Activated naive CD8-positive, alpha-beta T cell treated with anti-CD3 and anti-CD28 coated beads for 36 hours (primary cell): Measurements from ENCODE around the gene ADAMTS6. TPM values are rescaled to one million over a fixed set of nuclear protein-coding genes. Genes with fewer than 3 reads are reported as not detected.

Source experiments
- DNase-seq: peaks from one replicate; pipeline ENCODE4 v3.0.0; 2021
- H3K27ac Mint-ChIP-seq: one replicate; pipeline ENCODE4 v1.8.0; 2022; ENCODE audit warnings: mild to moderate bottlenecking, moderate library complexity, mixed read lengths
- H3K27me3 Mint-ChIP-seq: one replicate; pipeline ENCODE4 v1.8.0; 2022; ENCODE audit warnings: mild to moderate bottlenecking, mixed read lengths
- H3K36me3 Mint-ChIP-seq: one replicate; pipeline ENCODE4 v1.8.0; 2021; ENCODE audit warnings: mild to moderate bottlenecking, mixed read lengths
- H3K4me1 Mint-ChIP-seq: one replicate; pipeline ENCODE4 v1.8.0; 2021; ENCODE audit warnings: mixed read lengths
- H3K4me3 Mint-ChIP-seq: one replicate; pipeline ENCODE4 v1.8.0; 2022; ENCODE audit warnings: mild to moderate bottlenecking, moderate library complexity, mixed read lengths
- H3K9me3 Mint-ChIP-seq: one replicate; pipeline ENCODE4 v1.8.0; 2022; ENCODE audit warnings: mixed read lengths
- total RNA-seq, 2 experiments: library from RNA; stranded (reverse); gene quantifications; one replicate each; pipeline ENCODE4 v1.2.3, GENCODE V29; 2021

ADAMTS6 gene
- total RNA-seq, 2 experiments from 2014 or later, result 1.5 to 1.6 TPM

DNA sequence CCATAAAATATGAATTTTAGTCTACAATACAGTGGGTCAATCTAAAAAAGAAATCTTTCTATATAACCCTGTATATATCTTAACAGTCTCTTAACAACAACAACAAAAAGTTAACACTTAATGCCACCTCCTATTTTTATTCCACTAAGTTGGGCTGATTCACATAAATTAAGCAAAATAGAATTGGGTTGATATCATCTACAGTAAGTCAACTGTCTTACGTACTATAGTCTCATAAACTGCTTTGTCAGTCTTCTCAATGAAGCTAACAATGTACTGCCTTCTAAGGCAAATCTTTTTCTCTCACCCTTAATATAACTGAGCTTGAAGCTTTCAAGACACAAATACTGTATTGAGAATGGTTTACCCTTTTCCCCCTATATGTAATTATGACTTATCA is 185.7 kb downstream of the ADAMTS6 start:
- H3K27ac Mint-ChIP-seq, result no peak overlapping the region
- H3K4me3 Mint-ChIP-seq, result no peak overlapping the region
- no peaks in the 10 kb centered on the region for H3K27me3 Mint-ChIP-seq
- H3K9me3 Mint-ChIP-seq, result no peaks in the 10 kb centered on the region
- no peaks in the 10 kb centered on the region for H3K4me1 Mint-ChIP-seq
- H3K36me3 Mint-ChIP-seq, result no peaks in the 10 kb centered on the region
- no peak for DNase-seq

DNA sequence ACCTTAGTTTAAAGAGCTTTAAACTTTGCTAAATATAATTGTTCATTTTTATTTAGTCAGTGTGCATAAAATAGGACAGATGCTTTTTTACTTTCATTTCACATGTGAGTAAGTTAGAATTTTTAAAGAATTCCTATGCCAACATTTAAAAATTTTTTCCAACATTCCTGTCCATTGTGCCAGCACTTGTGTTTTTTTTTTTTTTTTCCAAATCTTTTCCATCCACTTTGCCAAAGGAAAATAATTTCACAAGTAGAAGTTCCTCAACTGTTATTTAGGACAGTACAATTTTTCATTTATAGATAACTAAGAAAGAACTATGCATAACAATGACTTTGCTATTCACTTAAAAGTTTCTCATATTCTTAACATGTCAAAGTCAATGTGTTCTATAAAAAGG is 189.5 kb downstream of the ADAMTS6 start:
- no peak overlapping the region for H3K4me3 Mint-ChIP-seq

DNA sequence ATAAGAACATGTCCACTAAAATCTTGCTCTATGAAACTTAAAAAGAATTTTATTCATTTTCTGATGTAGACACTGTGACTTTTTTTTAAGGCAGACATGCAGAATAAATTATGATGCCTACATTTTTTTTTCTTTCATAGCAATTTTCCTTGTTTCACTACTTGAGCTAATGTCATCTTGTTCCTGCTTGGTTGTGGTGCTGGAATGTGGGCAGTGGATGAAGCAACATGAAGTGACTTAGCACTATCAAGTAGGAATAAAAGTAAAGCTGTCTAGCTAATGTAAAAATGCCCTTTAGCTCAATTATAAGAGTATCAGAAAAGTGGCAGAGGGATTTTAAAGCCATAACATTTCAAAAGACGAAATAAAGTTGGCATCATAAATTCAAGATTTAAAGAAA is 191.0 kb downstream of the ADAMTS6 start:
- Mint-ChIP-seq H3K27ac (no peak overlapping the region), H3K27me3 (no peaks in the 10 kb centered on the region), H3K36me3 (no peaks in the 10 kb centered on the region), H3K9me3 (no peaks in the 10 kb centered on the region), H3K4me3 (no peak overlapping the region), H3K4me1 (no peaks in the 10 kb centered on the region)
- DNase-seq, result no peak

More for the DNA sequence above, 189.5 kb downstream of the ADAMTS6 start:
- no peak for DNase-seq
- Mint-ChIP-seq H3K27ac (no peak overlapping the region), H3K4me1 (no peaks in the 10 kb centered on the region), H3K9me3 (no peaks in the 10 kb centered on the region), H3K36me3 (no peaks in the 10 kb centered on the region), H3K27me3 (no peaks in the 10 kb centered on the region)

DNA sequence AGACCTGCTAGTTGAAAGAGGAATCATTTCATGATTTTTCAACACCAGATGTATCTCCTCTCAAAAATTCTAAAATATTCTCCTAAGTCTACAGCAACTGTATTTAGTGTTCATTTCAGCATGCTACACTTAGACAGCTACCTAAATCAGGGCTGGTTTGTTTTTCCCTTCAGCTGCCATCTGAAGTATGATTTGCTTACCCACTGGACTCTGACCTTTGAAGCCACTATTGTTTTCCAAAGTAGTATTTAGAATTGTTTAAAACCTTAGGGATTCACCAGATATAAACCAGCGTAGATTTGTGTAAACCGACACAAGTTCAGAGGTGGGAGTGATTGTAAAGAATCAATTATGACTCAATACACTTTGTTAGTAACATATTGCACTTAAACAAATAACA is 193.1 kb downstream of the ADAMTS6 start:
- DNase-seq, result no peak
- no peaks in the 10 kb centered on the region for H3K36me3 Mint-ChIP-seq
- H3K4me1 Mint-ChIP-seq, result no peaks in the 10 kb centered on the region
- H3K9me3 Mint-ChIP-seq, result no peaks in the 10 kb centered on the region
- no peak overlapping the region for H3K27ac Mint-ChIP-seq
- no peak overlapping the region for H3K4me3 Mint-ChIP-seq
- no peaks in the 10 kb centered on the region for H3K27me3 Mint-ChIP-seq

DNA sequence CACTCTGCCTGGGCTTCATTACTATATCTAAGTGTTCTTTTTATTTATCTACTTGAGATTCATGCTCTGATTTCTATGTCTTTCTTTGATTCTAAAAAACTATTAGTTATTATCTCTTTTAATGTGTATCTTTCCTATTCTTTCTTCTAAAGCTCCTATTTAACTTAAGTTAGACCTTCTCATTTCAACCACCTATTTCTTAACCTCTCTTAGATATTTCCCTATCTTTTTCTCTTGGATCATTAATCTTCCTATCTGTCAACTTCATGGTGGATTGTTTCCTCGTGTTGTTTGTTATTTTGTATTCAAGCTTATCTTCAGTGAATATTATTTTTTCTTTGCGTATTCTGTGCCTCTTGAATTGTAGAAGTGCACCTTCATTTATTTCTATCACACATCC is 202.1 kb downstream of the ADAMTS6 start:
- H3K4me1 Mint-ChIP-seq, result no peaks in the 10 kb centered on the region
- H3K4me3 Mint-ChIP-seq, result no peak overlapping the region
- H3K27ac Mint-ChIP-seq, result no peak overlapping the region
- no peaks in the 10 kb centered on the region for H3K9me3 Mint-ChIP-seq
- DNase-seq, result no peak
- H3K27me3 Mint-ChIP-seq, result no peaks in the 10 kb centered on the region
- H3K36me3 Mint-ChIP-seq, result no peaks in the 10 kb centered on the region

DNA sequence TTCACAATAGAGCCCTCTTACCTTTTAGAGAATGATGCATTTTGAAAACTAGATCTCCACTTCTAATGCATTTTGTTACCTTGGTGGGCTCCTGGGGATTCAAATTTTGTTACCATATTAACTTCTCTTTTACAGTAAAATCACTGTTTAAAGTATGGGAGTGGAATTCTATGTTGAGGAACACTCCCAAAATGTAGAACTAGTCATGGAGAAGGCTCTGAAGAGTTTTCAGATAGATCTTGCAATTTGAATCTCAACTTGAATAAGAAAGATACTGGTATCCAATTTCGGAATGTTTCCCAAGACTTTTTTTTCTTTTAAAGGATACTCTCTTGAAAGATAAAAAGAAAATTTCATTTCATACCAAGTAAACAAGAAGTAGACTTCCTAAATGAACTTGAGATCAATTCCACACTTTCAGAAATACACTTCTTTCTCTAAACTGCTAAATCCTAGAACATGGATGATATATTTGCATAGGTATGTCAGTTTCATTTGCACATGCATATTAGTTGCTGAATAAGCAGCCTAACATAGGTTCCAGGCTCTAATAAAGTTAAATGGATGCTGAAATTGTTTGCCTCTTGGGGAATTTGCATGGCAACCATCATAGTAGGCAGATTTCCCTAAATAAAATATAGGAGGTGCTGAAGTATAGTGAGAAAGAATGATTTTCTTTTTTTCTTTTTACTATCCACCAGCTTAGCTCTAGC is 205.4 kb downstream of the ADAMTS6 start:
- Mint-ChIP-seq H3K27ac (no peak overlapping the region), H3K4me3 (no peak overlapping the region), H3K4me1 (no peaks in the 10 kb centered on the region), H3K36me3 (no peaks in the 10 kb centered on the region), H3K27me3 (no peaks in the 10 kb centered on the region), H3K9me3 (no peaks in the 10 kb centered on the region)
- DNase-seq, result no peak

DNA sequence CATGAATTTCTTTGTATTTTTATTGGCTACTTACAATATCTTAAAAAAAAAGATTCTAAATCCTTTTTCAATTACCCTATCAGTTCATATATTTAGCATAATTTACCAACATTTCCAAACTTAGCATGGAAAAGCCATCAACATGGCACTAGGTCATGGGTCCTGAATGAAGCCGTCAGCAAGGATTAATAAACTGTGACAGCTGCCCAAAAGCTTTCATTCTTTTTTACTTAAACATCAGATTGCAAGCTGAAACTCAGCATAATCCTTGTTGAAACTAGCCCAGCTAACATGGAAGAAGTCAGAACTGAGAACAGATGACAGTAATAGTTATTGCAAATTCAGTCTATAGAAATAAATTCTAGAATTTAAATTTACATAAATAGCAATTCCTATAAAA is 209.8 kb downstream of the ADAMTS6 start:
- Mint-ChIP-seq H3K36me3 (no peaks in the 10 kb centered on the region), H3K27ac (no peak overlapping the region), H3K27me3 (no peaks in the 10 kb centered on the region), H3K4me3 (no peak overlapping the region), H3K9me3 (no peaks in the 10 kb centered on the region), H3K4me1 (no peaks in the 10 kb centered on the region)
- no peak for DNase-seq

DNA sequence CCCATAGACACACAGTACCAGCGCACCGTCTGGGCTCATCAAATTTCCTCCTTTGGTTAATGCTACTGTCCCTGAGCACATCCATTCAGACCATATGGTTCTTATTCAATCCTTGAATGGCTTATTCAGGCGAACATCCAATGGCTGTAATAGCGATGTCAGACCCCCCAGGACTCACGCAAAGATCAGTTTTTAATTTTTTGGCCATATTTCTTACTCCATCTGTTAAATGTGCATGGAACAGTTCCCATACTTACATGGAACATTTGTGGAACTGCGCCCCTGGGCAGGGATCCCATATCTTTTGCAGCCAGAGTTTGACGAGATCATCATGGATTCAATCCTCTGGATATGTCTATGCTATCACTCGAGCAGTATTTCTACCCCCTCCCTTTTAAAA is 213.2 kb downstream of the ADAMTS6 start:
- no peak for DNase-seq
- H3K27ac Mint-ChIP-seq, result no peak overlapping the region
- no peaks in the 10 kb centered on the region for H3K4me1 Mint-ChIP-seq
- H3K36me3 Mint-ChIP-seq, result no peaks in the 10 kb centered on the region
- no peaks in the 10 kb centered on the region for H3K27me3 Mint-ChIP-seq
- H3K4me3 Mint-ChIP-seq, result no peak overlapping the region
- H3K9me3 Mint-ChIP-seq, result no peaks in the 10 kb centered on the region

DNA sequence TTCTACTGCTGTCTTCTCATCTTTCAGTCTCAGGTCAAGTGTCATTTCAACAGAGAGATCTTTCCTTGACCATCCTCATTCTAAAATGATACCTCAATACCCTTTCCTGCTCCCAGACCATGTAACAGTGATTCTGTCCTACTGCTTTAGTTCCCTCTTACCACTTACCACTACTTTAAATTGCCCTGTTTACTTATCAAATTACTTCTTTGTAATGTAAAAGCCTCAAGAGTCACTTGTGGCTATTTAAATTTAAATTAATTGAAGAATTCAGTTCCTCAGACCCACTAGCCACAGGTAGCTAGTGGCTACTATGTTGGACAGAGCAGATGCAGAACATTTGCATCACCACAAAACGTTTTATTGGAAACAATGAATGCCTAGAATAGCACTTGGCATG is 217.3 kb downstream of the ADAMTS6 start:
- Mint-ChIP-seq H3K27ac (no peak overlapping the region), H3K9me3 (no peaks in the 10 kb centered on the region), H3K4me3 (no peak overlapping the region), H3K36me3 (peaks cover 2% of the 10 kb centered on the region), H3K4me1 (no peaks in the 10 kb centered on the region), H3K27me3 (no peaks in the 10 kb centered on the region)
- DNase-seq, result no peak

DNA sequence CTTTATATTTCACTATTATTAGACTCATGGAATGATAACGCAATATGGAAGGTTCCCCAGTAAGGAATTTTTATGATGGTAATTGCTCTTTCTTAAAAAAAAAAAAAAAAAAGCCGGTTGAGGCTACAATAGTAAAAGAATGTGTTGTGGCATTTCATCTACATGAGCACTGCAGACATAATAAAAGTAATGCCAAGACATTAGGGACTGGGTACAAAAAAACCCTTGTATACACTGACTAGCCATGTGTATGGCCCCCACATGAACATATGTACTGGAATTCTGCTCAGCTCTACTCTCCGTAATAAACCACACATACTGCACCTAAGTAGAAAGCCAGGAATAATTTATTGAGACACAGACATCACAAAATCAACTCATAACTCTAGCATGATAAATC is 218.4 kb downstream of the ADAMTS6 start:
- H3K36me3 Mint-ChIP-seq, result peaks cover 8% of the 10 kb centered on the region
- no peaks in the 10 kb centered on the region for H3K27me3 Mint-ChIP-seq
- H3K27ac Mint-ChIP-seq, result no peak overlapping the region
- H3K4me1 Mint-ChIP-seq, result no peaks in the 10 kb centered on the region
- H3K4me3 Mint-ChIP-seq, result no peak overlapping the region
- H3K9me3 Mint-ChIP-seq, result no peaks in the 10 kb centered on the region
- no peak for DNase-seq

DNA sequence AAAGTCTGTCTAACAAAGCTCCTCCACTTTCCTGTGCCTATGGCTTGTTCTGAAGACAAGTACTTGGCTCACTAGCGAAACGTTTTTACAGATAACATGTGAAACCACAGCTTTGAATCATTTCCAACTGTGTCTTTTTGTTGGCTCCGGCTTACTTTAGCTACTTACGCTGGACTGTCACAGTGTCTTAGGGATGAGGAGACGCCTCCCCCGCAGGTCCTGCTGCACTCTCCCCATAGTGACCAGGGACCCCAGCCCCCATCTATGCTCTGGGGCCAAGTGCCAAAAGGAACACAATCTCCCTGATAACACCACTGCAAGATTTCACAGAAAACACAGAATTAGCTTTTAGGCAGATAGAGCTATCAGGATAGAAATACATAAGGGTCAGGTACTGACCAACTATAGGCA is 219.1 kb downstream of the ADAMTS6 start:
- Mint-ChIP-seq H3K27ac (no peak overlapping the region), H3K9me3 (no peaks in the 10 kb centered on the region), H3K36me3 (peaks cover 10% of the 10 kb centered on the region), H3K4me3 (no peak overlapping the region), H3K27me3 (no peaks in the 10 kb centered on the region), H3K4me1 (no peaks in the 10 kb centered on the region)
- no peak for DNase-seq

DNA sequence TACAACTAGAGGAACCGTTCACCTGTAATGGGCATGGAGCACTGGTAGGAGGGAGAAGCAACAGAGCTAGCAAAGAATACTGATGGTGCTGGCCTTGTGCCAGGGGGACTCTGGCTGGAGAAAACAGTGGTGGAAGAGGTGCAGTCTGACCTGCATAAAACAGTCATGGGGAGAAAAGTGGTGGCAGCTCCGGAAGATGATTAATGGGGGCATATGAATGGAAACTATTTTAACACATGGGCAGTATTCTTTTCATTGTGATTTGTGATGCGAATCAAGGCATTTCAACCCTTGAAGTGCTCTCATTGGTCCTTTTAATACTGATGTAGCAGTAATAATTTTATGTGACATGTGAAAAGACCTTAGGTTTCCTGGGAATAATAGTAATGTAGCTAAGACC is 219.6 kb downstream of the ADAMTS6 start:
- Mint-ChIP-seq H3K9me3 (no peaks in the 10 kb centered on the region), H3K4me1 (no peaks in the 10 kb centered on the region), H3K27me3 (no peaks in the 10 kb centered on the region), H3K36me3 (peaks cover 10% of the 10 kb centered on the region), H3K4me3 (no peak overlapping the region), H3K27ac (no peak overlapping the region)
- no peak for DNase-seq

DNA sequence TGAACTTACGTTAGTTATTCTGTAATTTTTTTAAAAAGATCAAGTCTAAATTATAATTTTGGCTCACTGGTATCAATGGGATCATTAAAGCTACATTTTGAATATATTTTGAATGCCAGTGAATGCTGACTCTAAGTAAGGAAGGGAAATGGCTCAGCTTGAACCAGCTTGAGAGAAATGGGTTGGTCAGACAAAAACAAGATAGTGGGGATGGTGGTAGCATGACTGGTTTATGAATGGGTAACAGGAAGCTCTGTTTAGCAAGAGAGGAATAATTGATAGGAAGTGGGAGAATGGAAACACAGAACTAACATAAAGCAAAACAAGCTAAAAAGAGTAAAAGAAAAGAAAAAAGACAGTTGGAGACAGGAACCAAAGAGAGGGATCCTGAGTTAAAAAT is 220.2 kb downstream of the ADAMTS6 start:
- Mint-ChIP-seq H3K36me3 (peaks cover 10% of the 10 kb centered on the region), H3K27me3 (no peaks in the 10 kb centered on the region), H3K4me1 (no peaks in the 10 kb centered on the region), H3K9me3 (no peaks in the 10 kb centered on the region), H3K4me3 (no peak overlapping the region), H3K27ac (no peak overlapping the region)
- DNase-seq, result no peak

DNA sequence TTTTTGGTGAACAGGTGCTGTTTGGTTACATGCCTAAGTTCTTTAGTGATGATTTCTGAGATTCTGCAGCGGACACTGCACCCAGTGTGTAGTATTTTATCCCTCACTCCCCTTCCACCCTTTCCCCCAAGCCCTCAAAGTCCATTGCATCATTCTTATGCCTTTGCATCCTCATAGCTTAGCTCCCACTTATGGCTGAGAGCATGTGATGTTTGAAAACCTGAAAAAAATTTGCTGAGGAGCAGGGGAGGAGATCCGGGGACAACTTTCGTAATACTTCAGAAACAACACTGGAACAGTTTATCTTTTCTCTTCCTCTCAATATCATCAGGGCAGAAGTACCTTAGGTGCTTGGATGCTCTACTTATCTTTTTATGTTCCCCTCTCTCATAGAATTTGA is 226.4 kb downstream of the ADAMTS6 start:
- Mint-ChIP-seq H3K36me3 (peaks cover 8% of the 10 kb centered on the region), H3K27me3 (no peaks in the 10 kb centered on the region), H3K27ac (no peak overlapping the region), H3K4me3 (no peak overlapping the region), H3K9me3 (no peaks in the 10 kb centered on the region), H3K4me1 (no peaks in the 10 kb centered on the region)
- DNase-seq, result no peak

DNA sequence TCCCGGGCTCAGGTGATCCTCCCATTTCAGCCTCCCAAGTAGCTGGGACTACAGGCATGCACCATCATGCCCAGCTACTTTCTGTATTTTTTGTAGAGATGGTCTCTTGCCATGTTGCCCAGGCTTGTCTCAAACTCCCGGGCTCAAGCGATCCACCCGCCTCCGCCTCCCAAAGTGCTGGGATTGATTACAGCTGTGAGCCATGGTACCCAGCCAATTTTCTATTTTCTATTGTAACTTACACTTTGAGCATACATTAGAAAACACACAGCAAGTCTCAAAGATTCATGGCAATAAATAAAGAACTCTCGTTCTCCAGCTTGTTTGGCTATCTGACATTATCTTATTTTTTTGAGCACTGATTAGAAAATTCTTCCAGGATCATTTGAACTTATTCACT is 228.7 kb downstream of the ADAMTS6 start:
- no peak for DNase-seq
- Mint-ChIP-seq H3K27ac (no peak overlapping the region), H3K9me3 (no peaks in the 10 kb centered on the region), H3K4me3 (no peak overlapping the region), H3K27me3 (no peaks in the 10 kb centered on the region), H3K4me1 (no peaks in the 10 kb centered on the region), H3K36me3 (peaks cover under 1% of the 10 kb centered on the region)

DNA sequence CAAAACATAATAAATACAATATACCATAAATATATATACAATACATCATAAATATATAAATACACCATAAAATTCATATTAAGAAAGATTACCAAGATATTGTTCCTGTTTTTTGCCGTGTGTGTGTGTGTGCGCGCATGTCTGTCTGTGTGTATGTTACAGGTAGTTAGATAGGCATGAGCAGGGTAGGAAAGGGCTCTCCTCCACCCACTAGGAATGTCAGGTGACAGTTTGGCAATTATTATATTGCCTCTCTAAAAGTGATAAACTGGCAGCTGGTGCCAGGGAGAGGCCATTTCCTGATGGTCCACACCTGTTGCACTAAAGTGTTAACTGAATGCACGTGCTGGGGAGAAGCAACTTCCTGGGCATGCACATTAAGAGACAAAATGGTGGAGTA is 232.8 kb downstream of the ADAMTS6 start:
- no peaks in the 10 kb centered on the region for H3K4me1 Mint-ChIP-seq
- no peak for DNase-seq
- no peak overlapping the region for H3K4me3 Mint-ChIP-seq
- H3K9me3 Mint-ChIP-seq, result no peaks in the 10 kb centered on the region
- no peak overlapping the region for H3K27ac Mint-ChIP-seq
- H3K36me3 Mint-ChIP-seq, result no peaks in the 10 kb centered on the region
- H3K27me3 Mint-ChIP-seq, result no peaks in the 10 kb centered on the region
